HepG2 (cell line): ENCODE measurements around the gene SRC. TPM values are rescaled to one million over a fixed set of nuclear protein-coding genes. Genes with fewer than 3 reads are reported as not detected.

ENCODE experiments used
- ARID3A ChIP-seq: IDR thresholded peaks from 2 replicates; pipeline ENCODE4 v1.6.1; 2012; ENCODE audit warnings: low read depth, low read length, improper control_type of control experiment
- CEBPG ChIP-seq: IDR thresholded peaks from 2 replicates; pipeline ENCODE4 v1.6.1; 2016
- ELF4 ChIP-seq: sonication (generic); formaldehyde crosslinking; IDR thresholded peaks from 2 replicates; pipeline ENCODE4 v1.5.0; 2020; ENCODE audit warnings: missing genetic modification reagents, mild to moderate bottlenecking, moderate library complexity, borderline replicate concordance
- HNRNPH1 ChIP-seq: fragments of 200-400 bp; formaldehyde crosslinking; optimal IDR thresholded peaks from 2 replicates; pipeline ENCODE3; 2017; ENCODE audit warnings: mild to moderate bottlenecking, low read depth, low read length
- ISL2 ChIP-seq: sonication (generic); formaldehyde crosslinking; IDR thresholded peaks from 2 replicates; pipeline ENCODE4 v1.5.0; 2020; ENCODE audit warnings: missing genetic modification reagents
- PHF5A ChIP-seq: IDR thresholded peaks from one replicate; pipeline ENCODE4 v1.6.1; 2018; ENCODE audit warnings: low read depth, missing genetic modification reagents; ENCODE audit not compliant: unreplicated experiment
- POLR2A ChIP-seq, 2 experiments: IDR thresholded peaks; 2 replicates each; pipeline ENCODE4 v1.6.1; 2011; ENCODE audit warnings: low read depth in 2 of 2, low read length in 2 of 2, mild to moderate bottlenecking in 1 of 2, moderate library complexity in 1 of 2; ENCODE audit not compliant: insufficient read depth in 1 of 2
- SSRP1 ChIP-seq: IDR thresholded peaks from 2 replicates; pipeline ENCODE4 v1.6.1; 2016; ENCODE audit warnings: control low read depth
- THAP7 ChIP-seq: sonication (generic); formaldehyde crosslinking; IDR thresholded peaks from 2 replicates; pipeline ENCODE4 v1.8.1; 2023; ENCODE audit warnings: mild to moderate bottlenecking, missing genetic modification reagents
- ZGPAT ChIP-seq: IDR thresholded peaks from 2 replicates; pipeline ENCODE4 v1.6.1; 2016; ENCODE audit warnings: mild to moderate bottlenecking
- ZNF292 ChIP-seq: sonication (generic); formaldehyde crosslinking; IDR thresholded peaks from 2 replicates; pipeline ENCODE4 v1.8.1; 2022; ENCODE audit warnings: mild to moderate bottlenecking, low read depth, missing genetic modification reagents, borderline replicate concordance
- ZNF333 ChIP-seq: sonication (generic); formaldehyde crosslinking; IDR thresholded peaks from 2 replicates; pipeline ENCODE4 v1.4.0; 2020; ENCODE audit warnings: mild to moderate bottlenecking, missing genetic modification reagents, borderline replicate concordance
- ZNF784 ChIP-seq: sonication (generic); formaldehyde crosslinking; IDR thresholded peaks from 2 replicates; pipeline ENCODE4 v1.5.1; 2020; ENCODE audit warnings: missing genetic modification reagents, mild to moderate bottlenecking, borderline replicate concordance
- polyA plus RNA-seq, 8 experiments: library from polyadenylated mRNA; depleted of rRNA in 3 of 8; stranded (reverse) in 7 of 8; unstranded in 1 of 8; fragments of >200 nt; fragmentation: Illumina TruSeq in 4 of 8; extraction: Trizol in 4 of 8; gene quantifications; 2 replicates each; pipeline versions ENCODE4 v1.2.1 to v1.2.3, GENCODE V29; 2011 to 2016; ENCODE audit warnings: low read depth in 4 of 8, missing spikeins in 1 of 8, mixed read lengths in 1 of 8; ENCODE audit not compliant: insufficient read depth in 1 of 8
- total RNA-seq, 5 experiments: library from RNA; depleted of rRNA; stranded (reverse); fragments of >200 nt; fragmentation: Illumina TruSeq; extraction: Trizol; gene quantifications; 2 replicates each; pipeline ENCODE4 v1.2.3, GENCODE V29; 2016; ENCODE audit warnings: low read depth in 1 of 5
- TF ChIP-seq, protein P1 (sequence below): sonication (generic); formaldehyde crosslinking; IDR thresholded peaks from 2 replicates; pipeline ENCODE4 v1.9.0; 2021; ENCODE audit warnings: missing genetic modification reagents, mild to moderate bottlenecking, borderline replicate concordance

SRC gene
- total and polyA plus RNA-seq, 2 of the 13 experiments (the other 11 are each of a cell fraction or from before 2014, with no cell fraction given): 54.7 to 192 TPM

GRCh38 chr20:37388831-37389230 is 42.9 kb downstream of the SRC start (continued):
- TF ChIP-seq THAP7 (CRISPR knock-in tag): no peak
- TF ChIP-seq, protein P1, sequence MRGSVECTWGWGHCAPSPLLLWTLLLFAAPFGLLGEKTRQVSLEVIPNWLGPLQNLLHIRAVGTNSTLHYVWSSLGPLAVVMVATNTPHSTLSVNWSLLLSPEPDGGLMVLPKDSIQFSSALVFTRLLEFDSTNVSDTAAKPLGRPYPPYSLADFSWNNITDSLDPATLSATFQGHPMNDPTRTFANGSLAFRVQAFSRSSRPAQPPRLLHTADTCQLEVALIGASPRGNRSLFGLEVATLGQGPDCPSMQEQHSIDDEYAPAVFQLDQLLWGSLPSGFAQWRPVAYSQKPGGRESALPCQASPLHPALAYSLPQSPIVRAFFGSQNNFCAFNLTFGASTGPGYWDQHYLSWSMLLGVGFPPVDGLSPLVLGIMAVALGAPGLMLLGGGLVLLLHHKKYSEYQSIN (CRISPR knock-in tag): no peak
- 0 out of 4 replicates have a peak, but pooled peaks of 1 of the 2 experiments have one; percentile 22 for TF ChIP-seq POLR2A (IDR thresholded peaks at IDR 0.05; ENCODE audit: insufficient read depth in 1 of 2, low read depth in 2 of 2, low read length in 2 of 2)
- TF ChIP-seq ZNF784 (CRISPR knock-in tag): no peak
- TF ChIP-seq SSRP1 (CRISPR knock-in tag): 0 out of 2 replicates have a peak, but pooled peaks have one; percentile 44
- TF ChIP-seq ZNF333 (CRISPR knock-in tag): no peak
- no peak for TF ChIP-seq PHF5A (CRISPR knock-in tag)
- TF ChIP-seq CEBPG (CRISPR knock-in tag): no peak
- TF ChIP-seq ZGPAT (CRISPR knock-in tag): no peak
- no peak for TF ChIP-seq HNRNPH1
- TF ChIP-seq ARID3A: no peak
- no peak for TF ChIP-seq ISL2 (CRISPR knock-in tag)
- TF ChIP-seq ZNF292 (CRISPR knock-in tag): no peak
- TF ChIP-seq ELF4 (CRISPR knock-in tag): no peak
